Kidney (tissue), 14 donors: Measurements from ENCODE around the gene DHDH. TPM values are rescaled to one million over a fixed set of nuclear protein-coding genes. Genes with fewer than 3 reads are reported as not detected.
"Not testable (repeated sequence)": the region's sequence is repeated elsewhere in the genome, so short reads cannot be mapped to it uniquely, and the experiment has no call there.

Experiments
- DNase-seq, 5 donors: peaks; one replicate each; pipeline ENCODE4 v3.0.0-alpha.2; 2013 to 2020
- FAIRE-seq: peaks from 2 replicates; lab custom pipeline; 2012; peaks lifted over from hg19 to GRCh38; lab: Jason Lieb, UNC
- H3K27ac ChIP-seq, 2 donors: one replicate each; pipeline ENCODE4 v1.7.0; 2013; ENCODE audit warnings: low read depth in 2 of 2, low read length in 2 of 2, inconsistent platforms in 1 of 2
- H3K27me3 ChIP-seq: one replicate; pipeline ENCODE4 v1.7.1; 2013; ENCODE audit warnings: low read length, inconsistent platforms; ENCODE audit not compliant: control insufficient read depth, insufficient read depth
- H3K36me3 ChIP-seq, 3 donors: one replicate each; pipeline versions ENCODE4 v1.7.0 to v1.7.1; 2013; ENCODE audit warnings: low read length in 3 of 3, control low read depth in 1 of 3, inconsistent platforms in 1 of 3; ENCODE audit not compliant: insufficient read depth in 3 of 3, control insufficient read depth in 2 of 3
- H3K4me1 ChIP-seq, 3 donors: one replicate each; pipeline versions ENCODE4 v1.7.0 to v1.7.1; 2013; ENCODE audit warnings: low read length in 3 of 3, inconsistent platforms in 1 of 3, low read depth in 1 of 3; ENCODE audit not compliant: control insufficient read depth in 2 of 3, insufficient read depth in 2 of 3
- H3K4me3 ChIP-seq, 3 donors: one replicate each; pipeline versions ENCODE4 v1.7.0 to v1.8.1; 2013; ENCODE audit warnings: low read length in 3 of 3, control low read depth in 1 of 3, inconsistent platforms in 1 of 3
- H3K9ac ChIP-seq, 3 donors: one replicate each; pipeline versions ENCODE4 v1.7.0 to v1.7.1; 2013; ENCODE audit warnings: low read length in 3 of 3, control low read depth in 1 of 3, inconsistent platforms in 1 of 3
- H3K9me3 ChIP-seq, 3 donors: one replicate each; pipeline versions ENCODE4 v1.7.0 to v1.7.1; 2013; ENCODE audit warnings: low read length in 3 of 3, control low read depth in 1 of 3, inconsistent platforms in 1 of 3; ENCODE audit not compliant: control insufficient read depth in 2 of 3, insufficient read depth in 1 of 3
- intact Hi-C: fragments of 100-400 bp; cut with DNase I; formaldehyde crosslinking; loops from one replicate; pipeline ENCODE4 v1.11.1; 2022
- polyA plus RNA-seq: library from polyadenylated mRNA; stranded (reverse); fragments of 350-450 nt; fragmentation: Illumina TruSeq; extraction: RNeasy Lipid Tissue Mini Kit (QIAGEN cat#74804); gene quantifications from one replicate; pipeline ENCODE4 v1.2.3, GENCODE V29; 2014; ENCODE audit warnings: low read depth, low replicate concordance; ENCODE audit not compliant: insufficient read depth
- total RNA-seq: library from RNA; stranded (reverse); fragmentation: NEBNext Ultra II Directional; extraction: Animal tissue kit (Norgen Biotek cat#: 25700); gene quantifications from one replicate; pipeline ENCODE4 v1.2.1, GENCODE V29; 2021
- TF ChIP-seq, protein P1 (sequence below): IDR thresholded peaks from 3 replicates; pipeline ENCODE4 v1.5.1; 2012; ENCODE audit warnings: mild to moderate bottlenecking, moderate library complexity, borderline replicate concordance; ENCODE audit not compliant: insufficient read depth; ENCODE audit errors: extremely low read depth
- donor health status: control.
- donor health status: control.
- donor health status: control.
- donor health status: control.
- donor health status: control.
- donor health status: DM: yes; HTN: yes; CAD: no.
- donor health status: Normal renal cell carcinoma (clear cell type).

Gene DHDH
- total and polyA plus RNA-seq, 2 donors from 2014 or later: 0.60 to 26.3 TPM

DNA sequence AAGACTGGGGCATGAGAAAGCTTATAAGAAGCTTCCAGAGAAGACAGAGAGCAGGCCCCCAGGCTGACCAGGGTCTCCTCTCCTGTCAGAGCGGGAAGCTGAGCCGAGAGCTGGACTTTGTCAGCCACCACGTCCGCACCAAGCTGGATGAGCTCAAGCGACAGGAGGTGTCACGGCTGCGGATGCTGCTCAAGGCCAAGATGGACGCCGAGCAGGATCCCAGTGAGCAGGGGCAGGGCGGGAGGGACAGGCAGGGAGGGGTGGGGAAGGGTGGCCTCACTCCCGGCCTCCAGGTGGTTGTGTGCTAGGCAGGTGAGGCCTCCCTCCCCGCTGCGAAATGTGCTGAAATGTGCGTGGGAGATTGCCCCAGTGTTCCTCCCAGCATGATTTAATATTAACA is 27.8 kb upstream of the DHDH start:
- intact Hi-C loops: no loop called here
- Histone ChIP-seq H3K36me3 (peaks cover 4 to 17% (median 14%) of the 10 kb centered on the region in 3 donors), H3K27ac (no peak overlapping the region), H3K9me3 (no peaks in the 10 kb centered on the region), H3K9ac (no peak overlapping the region), H3K4me3 (no peak overlapping the region), H3K27me3 (no peaks in the 10 kb centered on the region), H3K4me1 (peaks cover 0 to 15% (median 6%) of the 10 kb centered on the region in 3 donors)
- TF ChIP-seq, protein P1, sequence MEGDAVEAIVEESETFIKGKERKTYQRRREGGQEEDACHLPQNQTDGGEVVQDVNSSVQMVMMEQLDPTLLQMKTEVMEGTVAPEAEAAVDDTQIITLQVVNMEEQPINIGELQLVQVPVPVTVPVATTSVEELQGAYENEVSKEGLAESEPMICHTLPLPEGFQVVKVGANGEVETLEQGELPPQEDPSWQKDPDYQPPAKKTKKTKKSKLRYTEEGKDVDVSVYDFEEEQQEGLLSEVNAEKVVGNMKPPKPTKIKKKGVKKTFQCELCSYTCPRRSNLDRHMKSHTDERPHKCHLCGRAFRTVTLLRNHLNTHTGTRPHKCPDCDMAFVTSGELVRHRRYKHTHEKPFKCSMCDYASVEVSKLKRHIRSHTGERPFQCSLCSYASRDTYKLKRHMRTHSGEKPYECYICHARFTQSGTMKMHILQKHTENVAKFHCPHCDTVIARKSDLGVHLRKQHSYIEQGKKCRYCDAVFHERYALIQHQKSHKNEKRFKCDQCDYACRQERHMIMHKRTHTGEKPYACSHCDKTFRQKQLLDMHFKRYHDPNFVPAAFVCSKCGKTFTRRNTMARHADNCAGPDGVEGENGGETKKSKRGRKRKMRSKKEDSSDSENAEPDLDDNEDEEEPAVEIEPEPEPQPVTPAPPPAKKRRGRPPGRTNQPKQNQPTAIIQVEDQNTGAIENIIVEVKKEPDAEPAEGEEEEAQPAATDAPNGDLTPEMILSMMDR: no peak
- DNase-seq (no peak), FAIRE-seq (no peak)

DNA sequence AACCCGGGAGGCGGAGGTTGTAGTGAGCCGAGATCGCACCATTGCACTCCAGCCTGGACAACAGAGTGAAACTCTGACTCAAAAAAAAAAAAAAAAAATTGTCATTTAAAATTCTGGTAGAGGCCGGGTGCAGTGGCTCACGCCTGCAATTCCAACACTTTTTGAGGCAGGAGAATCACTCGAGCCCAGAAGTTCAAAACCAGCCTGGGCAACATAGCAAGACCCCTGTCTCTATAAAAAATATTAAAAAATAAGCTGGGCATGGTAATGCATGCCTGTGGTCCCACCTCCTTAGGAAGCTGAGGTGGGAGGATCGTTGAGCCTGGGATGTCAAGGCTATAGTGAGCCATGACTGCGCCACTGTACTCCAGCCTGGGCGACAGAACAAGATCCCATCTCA is 27.2 kb upstream of the DHDH start:
- H3K9ac ChIP-seq: no peak overlapping the region
- H3K27ac ChIP-seq: no peak overlapping the region
- H3K4me1 ChIP-seq: peaks cover 0 to 11% (median 6%) of the 10 kb centered on the region in 3 donors
- H3K4me3 ChIP-seq: no peak overlapping the region
- no peaks in the 10 kb centered on the region for H3K9me3 ChIP-seq
- intact Hi-C loops: no loop called here
- H3K27me3 ChIP-seq: no peaks in the 10 kb centered on the region
- TF ChIP-seq, protein P1: no peak
- peaks cover 8 to 23% (median 20%) of the 10 kb centered on the region in 3 donors for H3K36me3 ChIP-seq
- DNase-seq: no peak
- FAIRE-seq: no peak

DNA sequence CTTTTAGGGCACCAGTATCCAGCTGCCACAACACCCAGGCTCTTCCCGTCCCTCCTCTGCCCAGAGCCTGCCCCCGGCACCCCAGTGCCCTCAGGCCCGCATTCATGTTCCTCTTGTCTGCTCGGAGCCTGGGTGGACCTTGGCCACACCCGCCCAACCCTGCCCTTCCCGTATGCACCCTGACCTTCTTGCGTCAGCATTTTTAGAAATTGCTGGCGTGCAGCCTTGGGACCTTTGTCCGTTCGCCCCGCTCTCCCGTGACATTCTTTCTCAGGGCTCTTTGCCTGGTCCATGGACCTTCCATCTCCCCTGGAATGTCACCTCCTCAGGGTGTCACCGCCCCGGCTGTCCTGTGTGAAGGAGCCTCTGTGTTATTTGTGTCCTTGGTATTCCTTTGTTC is 25.8 kb upstream of the DHDH start:
- TF ChIP-seq, protein P1: no peak
- Histone ChIP-seq H3K4me1 (peaks cover 0 to 5% (median 3%) of the 10 kb centered on the region in 3 donors), H3K9ac (no peak overlapping the region), H3K36me3 (peaks cover 8 to 36% (median 24%) of the 10 kb centered on the region in 3 donors), H3K27me3 (no peaks in the 10 kb centered on the region), H3K4me3 (no peak overlapping the region), H3K9me3 (no peaks in the 10 kb centered on the region), H3K27ac (peak overlapping the region in 1 of 2 donors; percentile 67)
- peak in 3 of 5 donors; percentile 20 to 78 (median 37) for DNase-seq
- intact Hi-C loops: no loop called here
- no peak for FAIRE-seq

DNA sequence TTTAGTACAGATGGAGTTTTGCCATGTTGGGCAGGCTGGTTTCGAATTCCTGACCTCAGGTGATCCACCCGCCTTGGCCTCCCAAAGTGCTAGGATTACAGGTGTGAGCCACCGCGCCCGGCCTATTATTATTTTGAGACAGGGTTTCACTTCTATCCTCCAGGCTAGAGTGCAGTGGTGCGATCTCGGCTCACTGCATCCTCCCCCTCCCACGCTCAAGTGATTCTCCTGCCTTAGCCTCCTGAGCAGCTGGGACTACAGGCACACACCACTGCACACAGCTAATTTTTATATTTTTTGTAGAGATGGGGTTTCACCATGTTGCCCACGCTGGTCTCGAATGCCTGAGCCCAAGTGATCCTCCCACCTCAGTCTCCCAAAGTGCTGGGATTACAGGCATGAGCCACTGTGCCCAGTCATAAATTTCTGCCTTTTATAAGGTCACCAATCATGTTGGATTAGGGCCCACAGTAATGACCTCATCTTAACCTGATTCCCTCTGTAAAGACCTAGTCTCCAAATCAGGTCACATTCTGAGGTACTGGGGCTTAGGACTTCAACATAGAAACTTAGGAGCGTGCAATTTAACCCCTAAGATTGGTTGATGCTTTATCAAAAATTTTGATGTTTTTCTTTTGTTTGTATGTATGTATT is 23.9 kb upstream of the DHDH start:
- peaks cover 15 to 49% (median 31%) of the 10 kb centered on the region in 3 donors for H3K36me3 ChIP-seq
- H3K27ac ChIP-seq, H3K4me3 ChIP-seq, H3K9me3 ChIP-seq, H3K4me1 ChIP-seq, DNase-seq, H3K9ac ChIP-seq, FAIRE-seq, H3K27me3 ChIP-seq, intact Hi-C loops: not testable (repeated sequence)
